DND-41 (cell line): ENCODE data around the gene GZF1.

Source experiments
- ATAC-seq: fragments of 200-7000 bp; cut with Tn5 transposase; 3 replicates; pipeline ENCODE4 v1.9.1; 2021; ENCODE audit warnings: low read depth; ENCODE audit not compliant: insufficient read depth
- DNase-seq: peaks from one replicate; pipeline ENCODE4 v3.0.0-alpha.2; 2020
- H2AFZ ChIP-seq: 2 replicates; pipeline ENCODE4 v1.6.0; 2012; ENCODE audit warnings: low read depth, low read length
- H3K27ac ChIP-seq: 2 replicates; pipeline ENCODE4 v1.5.1; 2012; ENCODE audit warnings: low read length, inconsistent platforms
- H3K27me3 ChIP-seq: fragments of 200-600 bp; sonication (generic); 2 replicates; pipeline ENCODE4 v1.6.0; 2012; ENCODE audit warnings: low read length, mild to moderate bottlenecking, inconsistent platforms; ENCODE audit not compliant: insufficient read depth, poor library complexity
- H3K36me3 ChIP-seq: 2 replicates; pipeline ENCODE4 v1.5.1; 2012; ENCODE audit warnings: low read length, inconsistent platforms; ENCODE audit not compliant: insufficient read depth
- H3K4me1 ChIP-seq: 2 replicates; pipeline ENCODE4 v1.5.1; 2012; ENCODE audit warnings: mild to moderate bottlenecking, low read length; ENCODE audit not compliant: insufficient read depth
- H3K4me2 ChIP-seq: 2 replicates; pipeline ENCODE4 v1.6.0; 2012; ENCODE audit warnings: mild to moderate bottlenecking, moderate library complexity, low read length, inconsistent platforms; ENCODE audit not compliant: insufficient read depth
- H3K4me3 ChIP-seq, 2 experiments: fragments of 200-600 bp in 1 of 2; shearing (Covaris generic) in 1 of 2; 2 replicates each; pipeline ENCODE4 v1.5.1; 2012 to 2016; ENCODE audit warnings: inconsistent platforms in 2 of 2, low read length in 2 of 2, mild to moderate bottlenecking in 2 of 2, low read depth in 1 of 2, moderate library complexity in 1 of 2
- H3K79me2 ChIP-seq: 2 replicates; pipeline ENCODE4 v1.6.0; 2012; ENCODE audit warnings: low read length, inconsistent platforms; ENCODE audit not compliant: insufficient read depth
- H3K9ac ChIP-seq: 2 replicates; pipeline ENCODE4 v1.6.0; 2012; ENCODE audit warnings: low read depth, mild to moderate bottlenecking, inconsistent platforms, low read length, moderate library complexity
- H3K9me3 ChIP-seq: 2 replicates; pipeline ENCODE4 v1.5.1; 2012; ENCODE audit warnings: low read length, moderate library complexity, mild to moderate bottlenecking, inconsistent platforms; ENCODE audit not compliant: insufficient read depth, severe bottlenecking
- H4K20me1 ChIP-seq: 2 replicates; pipeline ENCODE4 v1.6.0; 2012; ENCODE audit warnings: low read length; ENCODE audit not compliant: insufficient read depth
- CTCF ChIP-seq: IDR thresholded peaks from 2 replicates; pipeline ENCODE4 v1.5.1; 2012; ENCODE audit warnings: borderline replicate concordance, low read length, moderate library complexity, mild to moderate bottlenecking; ENCODE audit not compliant: poor library complexity, severe bottlenecking; ENCODE audit errors: extremely low read depth
- EZH2 ChIP-seq: IDR thresholded peaks from 3 replicates; pipeline ENCODE4 v1.6.1; 2012; ENCODE audit warnings: borderline replicate concordance, low read depth, mild to moderate bottlenecking, moderate library complexity, low read length, inconsistent platforms; ENCODE audit not compliant: severe bottlenecking

The GZF1 gene

GRCh38 chr20:23316626-23317025 is 45.4 kb upstream of the GZF1 start:
- H3K4me3 ChIP-seq = no peak overlapping the region
- H3K79me2 ChIP-seq = no peaks in the 10 kb centered on the region
- H3K9me3 ChIP-seq = peaks cover 3% of the 10 kb centered on the region
- H3K36me3 ChIP-seq = no peaks in the 10 kb centered on the region
- no peaks in the 10 kb centered on the region for H4K20me1 ChIP-seq
- no peak overlapping the region for H3K27ac ChIP-seq
- no peak overlapping the region for H3K4me2 ChIP-seq
- no peak for DNase-seq
- H2AFZ ChIP-seq = no peak overlapping the region
- H3K4me1 ChIP-seq = no peaks in the 10 kb centered on the region
- TF ChIP-seq CTCF (no peak), EZH2 (no peak)
- no peak overlapping the region for H3K9ac ChIP-seq
- no peaks in the 10 kb centered on the region for H3K27me3 ChIP-seq
- peak; percentile 22; the same call in 1 of the 3 replicates for ATAC-seq

- Histone ChIP-seq H3K9ac (no peak overlapping the region), H3K4me2 (no peak overlapping the region), H3K36me3 (no peaks in the 10 kb centered on the region), H3K27me3 (no peaks in the 10 kb centered on the region), H3K4me1 (no peaks in the 10 kb centered on the region), H3K79me2 (no peaks in the 10 kb centered on the region), H3K4me3 (no peak overlapping the region), H3K27ac (no peak overlapping the region), H3K9me3 (peaks cover 3% of the 10 kb centered on the region), H2AFZ (no peak overlapping the region), H4K20me1 (no peaks in the 10 kb centered on the region)
- ATAC-seq = no peak
- TF ChIP-seq EZH2 (no peak), CTCF (no peak)
- no peak for DNase-seq
Measured at GRCh38 chr20:23317081-23317480, 44.9 kb upstream of the GZF1 start.

- peaks cover 3% of the 10 kb centered on the region for H3K9me3 ChIP-seq
- H2AFZ ChIP-seq = no peak overlapping the region
- H3K4me3 ChIP-seq = no peak overlapping the region
- no peaks in the 10 kb centered on the region for H3K36me3 ChIP-seq
- DNase-seq (no peak), ATAC-seq (no peak)
- H4K20me1 ChIP-seq = no peaks in the 10 kb centered on the region
- H3K27ac ChIP-seq = no peak overlapping the region
- no peak overlapping the region for H3K9ac ChIP-seq
- no peaks in the 10 kb centered on the region for H3K4me1 ChIP-seq
- TF ChIP-seq CTCF (no peak), EZH2 (no peak)
- no peaks in the 10 kb centered on the region for H3K79me2 ChIP-seq
- no peak overlapping the region for H3K4me2 ChIP-seq
- no peaks in the 10 kb centered on the region for H3K27me3 ChIP-seq
Measured at GRCh38 chr20:23318347-23318746, 43.6 kb upstream of the GZF1 start.

GRCh38 chr20:23320317-23320716 is 41.7 kb upstream of the GZF1 start:
- TF ChIP-seq EZH2 = no peak
- TF ChIP-seq CTCF = peak; percentile 62
- no peaks in the 10 kb centered on the region for H3K79me2 ChIP-seq
- no peak overlapping the region for H3K4me2 ChIP-seq
- no peak overlapping the region for H3K4me3 ChIP-seq
- H3K9ac ChIP-seq = no peak overlapping the region
- H3K27ac ChIP-seq = no peak overlapping the region
- H3K36me3 ChIP-seq = no peaks in the 10 kb centered on the region
- H3K9me3 ChIP-seq = peaks cover 3% of the 10 kb centered on the region
- no peak for ATAC-seq
- no peaks in the 10 kb centered on the region for H3K27me3 ChIP-seq
- no peaks in the 10 kb centered on the region for H4K20me1 ChIP-seq
- no peak overlapping the region for H2AFZ ChIP-seq
- H3K4me1 ChIP-seq = no peaks in the 10 kb centered on the region
- DNase-seq = no peak
